ENCODE results near the gene LOX.
A peak's percentile ranks its signal among the peaks of the same experiment; 100 is the strongest.

LOX gene

GRCh38 chr5:122120493-122120892, 42.4 kb upstream of the LOX start:
- no peak for DNase-seq (ENCODE audit: low read depth)
- TF ChIP-seq, protein P1, sequence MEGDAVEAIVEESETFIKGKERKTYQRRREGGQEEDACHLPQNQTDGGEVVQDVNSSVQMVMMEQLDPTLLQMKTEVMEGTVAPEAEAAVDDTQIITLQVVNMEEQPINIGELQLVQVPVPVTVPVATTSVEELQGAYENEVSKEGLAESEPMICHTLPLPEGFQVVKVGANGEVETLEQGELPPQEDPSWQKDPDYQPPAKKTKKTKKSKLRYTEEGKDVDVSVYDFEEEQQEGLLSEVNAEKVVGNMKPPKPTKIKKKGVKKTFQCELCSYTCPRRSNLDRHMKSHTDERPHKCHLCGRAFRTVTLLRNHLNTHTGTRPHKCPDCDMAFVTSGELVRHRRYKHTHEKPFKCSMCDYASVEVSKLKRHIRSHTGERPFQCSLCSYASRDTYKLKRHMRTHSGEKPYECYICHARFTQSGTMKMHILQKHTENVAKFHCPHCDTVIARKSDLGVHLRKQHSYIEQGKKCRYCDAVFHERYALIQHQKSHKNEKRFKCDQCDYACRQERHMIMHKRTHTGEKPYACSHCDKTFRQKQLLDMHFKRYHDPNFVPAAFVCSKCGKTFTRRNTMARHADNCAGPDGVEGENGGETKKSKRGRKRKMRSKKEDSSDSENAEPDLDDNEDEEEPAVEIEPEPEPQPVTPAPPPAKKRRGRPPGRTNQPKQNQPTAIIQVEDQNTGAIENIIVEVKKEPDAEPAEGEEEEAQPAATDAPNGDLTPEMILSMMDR (conservative IDR thresholded peaks at IDR 0.05; ENCODE audit: low read depth, low read length) = no peak
- H3K4me3 ChIP-seq (ENCODE audit: low read length) = no peak overlapping the region

DNA sequence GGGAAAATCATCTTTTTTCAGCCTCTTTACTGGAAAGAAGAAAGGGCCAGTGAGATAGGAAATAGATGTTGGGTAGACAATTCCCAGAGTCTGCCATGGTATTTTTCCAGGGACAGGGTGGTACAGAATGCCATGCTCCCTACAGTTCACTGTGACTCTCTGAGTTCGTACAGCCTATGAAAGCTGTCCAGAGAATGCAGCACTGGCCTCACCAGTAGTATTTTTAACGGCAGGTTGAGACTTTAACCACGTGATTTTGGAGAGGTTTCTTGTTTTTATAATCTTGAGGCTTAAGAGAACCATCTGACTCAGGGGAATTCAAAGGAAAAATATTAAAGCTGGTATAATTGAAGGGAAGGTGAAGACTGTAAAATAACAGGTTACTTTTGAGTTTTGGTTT, 41.1 kb upstream of the LOX start:
- no peak overlapping the region for H3K4me3 ChIP-seq (ENCODE audit: low read length)
- peak; percentile 43 for DNase-seq (ENCODE audit: low read depth)
- TF ChIP-seq, protein P1 (conservative IDR thresholded peaks at IDR 0.05; ENCODE audit: low read depth, low read length) = no peak

DNA sequence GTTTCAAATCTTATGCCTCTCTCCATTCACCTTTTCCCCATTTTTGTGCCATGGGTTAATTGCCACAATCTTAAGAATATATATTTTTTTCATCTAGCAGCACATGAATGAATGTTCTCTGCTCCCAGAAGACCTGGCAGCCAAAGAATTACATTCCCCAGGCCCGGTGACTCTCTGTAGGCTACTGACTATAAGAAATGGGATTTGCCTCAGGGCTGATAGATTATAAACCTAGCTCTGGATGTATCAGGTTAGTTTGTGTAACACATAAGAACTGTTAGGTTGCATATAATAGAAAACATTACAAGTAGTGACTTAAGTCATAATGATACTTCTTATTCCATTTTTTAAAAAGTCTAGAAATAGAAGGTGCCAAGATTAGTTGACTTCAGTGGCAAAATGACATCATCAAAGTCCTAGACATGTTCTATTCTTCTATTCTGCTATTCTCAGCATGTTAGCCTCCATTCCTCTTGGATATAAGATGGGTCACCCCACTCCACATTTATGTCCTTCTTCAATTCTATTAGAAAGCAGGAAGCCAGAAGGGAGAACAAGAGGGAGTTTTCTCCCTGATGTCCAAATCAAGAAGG, 40.4 kb upstream of the LOX start:
- TF ChIP-seq, protein P1 (conservative IDR thresholded peaks at IDR 0.05; ENCODE audit: low read depth, low read length) = no peak
- DNase-seq (ENCODE audit: low read depth) = no peak
- no peak overlapping the region for H3K4me3 ChIP-seq (ENCODE audit: low read length)

DNA sequence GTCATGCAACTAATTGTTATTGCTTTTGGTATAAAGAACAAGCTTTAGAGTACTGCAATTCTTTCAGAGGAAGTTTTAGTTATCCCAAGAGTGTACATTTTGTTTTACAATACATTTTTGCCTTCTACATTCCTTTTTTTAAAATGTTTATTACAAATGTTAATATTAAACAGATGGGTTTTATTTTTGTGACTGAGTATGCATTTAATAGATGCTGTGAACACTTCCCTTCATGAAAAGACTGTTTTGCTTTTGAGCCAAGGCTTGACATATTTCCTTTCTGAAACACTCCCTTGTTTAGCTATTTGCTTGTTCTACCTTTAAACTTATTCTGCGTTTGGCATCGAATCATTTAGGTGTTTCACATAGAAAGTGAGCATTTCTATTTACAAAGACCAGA, 36.4 kb upstream of the LOX start:
- TF ChIP-seq, protein P1 (conservative IDR thresholded peaks at IDR 0.05; ENCODE audit: low read depth, low read length) = no peak
- no peak for DNase-seq (ENCODE audit: low read depth)
- no peak overlapping the region for H3K4me3 ChIP-seq (ENCODE audit: low read length)

DNA sequence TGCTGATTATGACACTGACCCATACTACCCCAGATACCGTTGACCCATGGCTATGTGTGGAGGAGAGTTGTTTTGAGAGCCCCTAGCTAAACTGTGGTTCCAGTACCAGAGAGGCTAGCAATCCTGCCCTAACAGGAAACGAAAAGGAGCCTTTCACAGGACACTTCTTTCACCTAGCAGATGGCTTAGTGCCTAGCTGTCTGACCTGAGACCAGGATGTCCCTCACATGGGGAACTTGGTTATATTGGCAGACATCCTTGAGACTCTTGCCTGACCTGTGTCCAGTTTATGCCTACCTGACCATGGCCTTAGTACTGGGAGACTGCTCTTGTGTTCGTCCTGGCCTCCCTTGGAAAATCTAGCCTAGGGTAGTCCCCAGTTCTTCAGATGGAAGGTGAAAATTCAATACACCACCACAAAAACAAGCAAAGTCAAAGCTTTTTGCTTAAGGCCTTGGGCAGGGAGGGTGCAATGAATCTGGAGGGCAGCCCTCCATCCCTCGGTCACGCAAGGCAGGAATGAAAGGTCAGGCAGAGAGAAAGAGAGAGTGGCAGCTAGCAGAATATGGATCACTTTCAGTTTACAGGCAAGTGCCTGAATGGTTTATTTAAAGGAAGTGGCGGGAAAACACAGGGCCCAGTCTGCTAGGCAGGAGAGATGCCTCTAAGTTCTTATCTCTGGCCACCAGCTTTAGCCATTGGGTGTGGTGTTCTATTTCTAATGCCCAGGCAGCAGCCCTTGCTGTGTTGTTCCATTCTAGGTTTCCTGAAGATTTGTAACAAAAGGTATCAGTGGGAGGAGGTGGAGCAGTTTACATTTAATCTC, 34.9 kb upstream of the LOX start:
- no peak overlapping the region for H3K4me3 ChIP-seq (ENCODE audit: low read length)
- TF ChIP-seq, protein P1 (conservative IDR thresholded peaks at IDR 0.05; ENCODE audit: low read depth, low read length) = no peak
- DNase-seq (ENCODE audit: low read depth) = no peak

DNA sequence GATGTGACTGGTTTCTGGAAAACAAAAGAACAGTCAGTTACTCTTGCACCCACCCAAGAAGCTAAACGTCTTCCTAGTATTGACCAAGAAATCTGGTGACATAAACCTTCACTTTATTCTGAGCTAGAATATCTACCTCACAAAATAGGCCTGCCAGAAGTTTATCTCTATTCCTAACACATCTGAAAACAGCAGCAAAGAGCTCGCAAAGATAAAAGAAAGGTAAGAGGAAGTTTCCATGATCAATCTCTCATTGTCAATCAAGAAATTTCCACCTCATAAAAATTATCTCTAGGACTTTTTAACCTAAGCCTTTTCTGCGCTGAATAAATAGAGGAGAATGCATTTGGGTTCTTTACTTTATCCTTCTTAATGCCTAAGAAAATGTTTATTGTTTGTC, 34.0 kb upstream of the LOX start:
- TF ChIP-seq, protein P1 (conservative IDR thresholded peaks at IDR 0.05; ENCODE audit: low read depth, low read length) = no peak
- H3K4me3 ChIP-seq (ENCODE audit: low read length) = no peak overlapping the region
- DNase-seq (ENCODE audit: low read depth) = no peak

DNA sequence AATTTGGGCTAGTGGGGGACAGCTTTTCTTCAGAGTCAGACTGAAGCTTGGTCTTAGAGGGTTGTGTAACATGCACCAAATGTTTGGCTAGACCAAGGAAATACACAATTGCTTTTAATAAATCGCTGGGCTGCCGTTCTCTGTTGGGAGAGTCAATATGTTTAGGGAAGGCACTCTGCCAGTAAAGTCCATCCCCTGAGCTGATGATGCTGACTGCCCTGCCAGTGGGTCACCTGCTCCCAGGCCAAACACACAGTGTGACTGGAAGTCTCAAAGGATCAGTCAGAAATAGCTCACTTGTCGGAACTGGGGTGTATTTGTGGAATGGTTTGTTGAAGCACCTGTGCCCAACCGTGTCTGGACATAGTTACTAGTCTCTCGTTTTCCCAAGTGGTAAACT, 33.4 kb upstream of the LOX start:
- DNase-seq (ENCODE audit: low read depth) = no peak
- TF ChIP-seq, protein P1 (conservative IDR thresholded peaks at IDR 0.05; ENCODE audit: low read depth, low read length) = no peak
- H3K4me3 ChIP-seq (ENCODE audit: low read length) = no peak overlapping the region
